Liver (tissue), 9 donors: ENCODE results near the gene EXO1. TPM values are rescaled to one million over a fixed set of nuclear protein-coding genes. Genes with fewer than 3 reads are reported as not detected.

Source experiments
- DNase-seq: peaks from one replicate; pipeline ENCODE4 v3.0.0-alpha.2; 2017; ENCODE audit warnings: low spot score
- H3K27ac ChIP-seq, 2 donors: one replicate each; pipeline ENCODE4 v1.7.0; 2013; ENCODE audit warnings: inconsistent platforms in 2 of 2, low read length in 2 of 2, control low read depth in 1 of 2, low read depth in 1 of 2, mild to moderate bottlenecking in 1 of 2
- H3K27me3 ChIP-seq, 4 donors: one replicate each; pipeline versions ENCODE4 v1.6.1 to v1.7.0; 2013; ENCODE audit warnings: low read length in 3 of 4, inconsistent platforms in 1 of 4, mild to moderate bottlenecking in 1 of 4, moderate library complexity in 1 of 4; ENCODE audit not compliant: control insufficient read depth in 4 of 4, insufficient read depth in 4 of 4
- H3K36me3 ChIP-seq, 4 donors: one replicate each; pipeline versions ENCODE4 v1.6.1 to v1.7.0; 2013; ENCODE audit warnings: low read length in 3 of 4, mild to moderate bottlenecking in 3 of 4, low read depth in 1 of 4, moderate library complexity in 1 of 4; ENCODE audit not compliant: control insufficient read depth in 4 of 4, insufficient read depth in 3 of 4
- H3K4me1 ChIP-seq, 4 donors: one replicate each; pipeline versions ENCODE4 v1.6.1 to v1.7.0; 2013; ENCODE audit warnings: low read length in 3 of 4, mild to moderate bottlenecking in 3 of 4, moderate library complexity in 1 of 4; ENCODE audit not compliant: control insufficient read depth in 4 of 4, insufficient read depth in 4 of 4
- H3K4me3 ChIP-seq, 3 donors: one replicate each; pipeline versions ENCODE4 v1.6.1 to v1.7.0; 2013; ENCODE audit warnings: low read length in 3 of 3, control low read depth in 1 of 3, low read depth in 1 of 3, mild to moderate bottlenecking in 1 of 3
- H3K9ac ChIP-seq, 2 donors: one replicate each; pipeline ENCODE4 v1.7.0; 2013; ENCODE audit warnings: low read length in 2 of 2, mild to moderate bottlenecking in 2 of 2, moderate library complexity in 2 of 2, control low read depth in 1 of 2, low read depth in 1 of 2
- H3K9me3 ChIP-seq, 4 donors: one replicate each; pipeline versions ENCODE4 v1.6.1 to v1.7.0; 2013; ENCODE audit warnings: low read length in 3 of 4; ENCODE audit not compliant: control insufficient read depth in 4 of 4
- ATF3 ChIP-seq: IDR thresholded peaks from 2 replicates; pipeline ENCODE4 v1.6.1; 2016; ENCODE audit warnings: antibody characterized with exemption
- CTCF ChIP-seq: fragments of 150-350 bp; IDR thresholded peaks from 2 replicates; pipeline ENCODE4 v1.5.1; 2017; ENCODE audit warnings: improper control_type of control experiment, low read depth, low read length; ENCODE audit not compliant: missing input control
- EGR1 ChIP-seq, 2 donors: IDR thresholded peaks; 2 replicates each; pipeline ENCODE4 v1.6.1; 2016 to 2018; ENCODE audit warnings: antibody characterized with exemption in 2 of 2, low read depth in 2 of 2
- FOXA1 ChIP-seq: IDR thresholded peaks from 2 replicates; pipeline ENCODE4 v1.6.1; 2016; ENCODE audit warnings: antibody characterized with exemption
- FOXA2 ChIP-seq: IDR thresholded peaks from 2 replicates; pipeline ENCODE4 v1.6.1; 2016; ENCODE audit warnings: antibody characterized with exemption
- GABPA ChIP-seq, 2 donors: IDR thresholded peaks in 1 of 2; conservative IDR thresholded peaks in 1 of 2; 2 replicates each; pipeline ENCODE4 v1.6.1; 2016; ENCODE audit warnings: antibody characterized with exemption in 2 of 2, mild to moderate bottlenecking in 1 of 2, moderate library complexity in 1 of 2
- HNF4A ChIP-seq, 2 donors: conservative IDR thresholded peaks; 2 replicates each; pipeline ENCODE4 v1.6.1; 2016; ENCODE audit warnings: antibody characterized with exemption in 2 of 2, mild to moderate bottlenecking in 2 of 2
- HNF4G ChIP-seq: IDR thresholded peaks from 2 replicates; pipeline ENCODE4 v1.6.1; 2016; ENCODE audit warnings: antibody characterized with exemption
- JUND ChIP-seq, 2 donors: IDR thresholded peaks; 2 replicates each; pipeline ENCODE4 v1.6.1; 2016; ENCODE audit warnings: antibody characterized with exemption in 2 of 2
- NR2F2 ChIP-seq: IDR thresholded peaks from 2 replicates; pipeline ENCODE4 v1.6.1; 2016; ENCODE audit warnings: antibody characterized with exemption
- RAD21 ChIP-seq, 2 donors: IDR thresholded peaks; 2 replicates each; pipeline ENCODE4 v1.6.1; 2016; ENCODE audit warnings: antibody characterized with exemption in 2 of 2, mild to moderate bottlenecking in 2 of 2
- REST ChIP-seq: IDR thresholded peaks from 2 replicates; pipeline ENCODE4 v1.6.1; 2016; ENCODE audit warnings: antibody characterized with exemption, mild to moderate bottlenecking
- RXRA ChIP-seq, 2 donors: IDR thresholded peaks; 2 replicates each; pipeline ENCODE4 v1.6.1; 2017 to 2018; ENCODE audit warnings: antibody characterized with exemption in 2 of 2, mild to moderate bottlenecking in 1 of 2
- SP1 ChIP-seq: IDR thresholded peaks from 2 replicates; pipeline ENCODE4 v1.6.1; 2018; ENCODE audit warnings: antibody characterized with exemption, mild to moderate bottlenecking
- TAF1 ChIP-seq: conservative IDR thresholded peaks from 2 replicates; pipeline ENCODE4 v1.6.1; 2016; ENCODE audit warnings: antibody characterized with exemption, mild to moderate bottlenecking
- YY1 ChIP-seq: IDR thresholded peaks from 2 replicates; pipeline ENCODE4 v1.6.1; 2016; ENCODE audit warnings: antibody characterized with exemption, mild to moderate bottlenecking
- ZBTB33 ChIP-seq: IDR thresholded peaks from 2 replicates; pipeline ENCODE4 v1.6.1; 2016; ENCODE audit warnings: antibody characterized with exemption
- WGBS: extraction: QIAGEN DNeasy Blood & Tissue Kit; methylation state at CpG from one replicate; pipeline ENCODE4 v1.1.7; 2013; 5-methylcytosine and 5-hydroxymethylcytosine counted together
- polyA plus RNA-seq, 2 donors: library from polyadenylated mRNA; stranded (reverse) in 1 of 2; unstranded in 1 of 2; fragments of 200-250 nt in 1 of 2; fragments of >200 nt in 1 of 2; fragmentation: Nextera tagmentation in 1 of 2; extraction: Ambion mirVana in 1 of 2; gene quantifications; one replicate each; pipeline versions ENCODE4 v1.2.1 to v1.2.3, GENCODE V29; 2013 to 2015
- total RNA-seq, 2 donors: library from RNA; depleted of rRNA; stranded (reverse); fragments of >200 nt; gene quantifications; one replicate each; pipeline ENCODE4 v1.2.3, GENCODE V29; 2014
- donor health status: healthy.
- donor health status: healthy.
- donor health status: healthy.
- donor health status: healthy.
- donor health status: healthy.

Gene EXO1
- total and polyA plus RNA-seq, 4 donors: 0.25 to 16.2 (median 0.48) TPM

GRCh38 chr1:241896670-241896962 is 48.6 kb downstream of the EXO1 start:
- Histone ChIP-seq H3K4me3 (no peak overlapping the region), H3K9me3 (no peaks in the 10 kb centered on the region), H3K36me3 (no peaks in the 10 kb centered on the region), H3K9ac (no peak overlapping the region), H3K27me3 (no peaks in the 10 kb centered on the region), H3K27ac (no peak overlapping the region), H3K4me1 (no peaks in the 10 kb centered on the region)
- TF ChIP-seq FOXA2 (no peak), FOXA1 (no peak), HNF4A (conservative IDR thresholded peaks at IDR 0.05) (no peak), TAF1 (no peak), JUND (IDR thresholded peaks at IDR 0.05) (no peak), YY1 (no peak), EGR1 (IDR thresholded peaks at IDR 0.05; ENCODE audit: low read depth in 2 of 2) (no peak), RXRA (IDR thresholded peaks at IDR 0.05) (no peak), ZBTB33 (no peak), HNF4G (no peak), RAD21 (IDR thresholded peaks at IDR 0.05) (no peak), GABPA (IDR thresholded peaks at IDR 0.05 in 1 of 2, conservative IDR thresholded peaks at IDR 0.05 in 1 of 2) (no peak), ATF3 (no peak)
- no peak for DNase-seq

GRCh38 chr1:241899210-241899609 is 51.2 kb downstream of the EXO1 start:
- DNase-seq: no peak
- H3K4me1 ChIP-seq: no peaks in the 10 kb centered on the region
- TF ChIP-seq ZBTB33 (no peak), FOXA1 (no peak), EGR1 (IDR thresholded peaks at IDR 0.05; ENCODE audit: low read depth in 2 of 2) (no peak), HNF4A (conservative IDR thresholded peaks at IDR 0.05) (no peak), JUND (IDR thresholded peaks at IDR 0.05) (no peak), NR2F2 (no peak), RAD21 (IDR thresholded peaks at IDR 0.05) (no peak), REST (no peak), SP1 (no peak), YY1 (no peak), FOXA2 (no peak), ATF3 (no peak), HNF4G (no peak), TAF1 (no peak), GABPA (IDR thresholded peaks at IDR 0.05 in 1 of 2, conservative IDR thresholded peaks at IDR 0.05 in 1 of 2) (no peak), CTCF (no peak)
- no peak overlapping the region for H3K9ac ChIP-seq
- no peaks in the 10 kb centered on the region for H3K27me3 ChIP-seq
- WGBS: 88% methylated on average over 5 of the region's 5 CpGs
- H3K27ac ChIP-seq: no peak overlapping the region
- no peaks in the 10 kb centered on the region for H3K9me3 ChIP-seq
- no peaks in the 10 kb centered on the region for H3K36me3 ChIP-seq
- H3K4me3 ChIP-seq: no peak overlapping the region
